CD4-positive, alpha-beta T cell treated with Interferon alpha-2 for 1 hour (primary cell): ENCODE data around the gene WNT4.

Experiments
- DNase-seq, 2 donors: peaks; one replicate each; pipeline ENCODE4 v3.0.0-alpha.2; 2020 to 2022

The WNT4 gene

DNA sequence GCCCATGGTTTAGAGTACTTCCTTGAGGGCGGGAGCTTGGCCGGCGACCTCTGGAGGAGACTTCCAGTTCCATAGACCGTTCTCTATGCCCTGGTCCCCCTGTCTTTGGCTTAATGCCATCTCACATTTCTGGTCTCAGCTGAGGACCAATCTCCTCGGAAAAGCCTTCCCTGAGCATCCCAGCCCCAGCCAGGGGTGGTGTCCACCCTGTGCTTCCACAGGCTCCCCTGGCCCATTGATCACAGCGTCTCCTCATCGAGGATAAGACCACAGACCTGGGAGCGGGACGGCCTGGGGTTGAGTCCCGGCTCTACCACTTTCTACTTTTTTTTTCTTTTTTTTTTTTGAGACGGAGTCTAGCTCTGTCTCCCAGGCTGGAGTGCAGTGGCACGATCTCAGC lies 14.5 kb downstream of the WNT4 start:
- no peak for DNase-seq

DNA sequence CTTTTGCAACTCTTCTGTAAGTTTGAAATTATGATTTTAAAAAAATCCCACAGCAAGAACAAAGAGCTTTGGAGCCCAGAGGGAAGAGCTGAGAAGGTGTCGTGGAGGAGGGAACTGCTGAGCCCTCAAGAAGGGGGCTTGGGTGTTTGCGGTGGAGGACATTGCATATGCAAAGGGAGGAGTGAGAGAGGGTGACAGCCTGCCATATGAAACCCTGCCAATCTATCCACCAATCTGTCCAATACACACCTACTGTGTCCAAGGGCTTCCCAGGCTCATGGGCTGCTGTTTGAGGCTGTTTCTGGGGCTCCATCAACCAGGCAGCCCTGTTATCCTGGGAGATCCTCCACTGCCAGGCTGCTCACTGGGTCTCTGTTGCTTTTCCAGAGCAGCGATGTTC lies 15.2 kb downstream of the WNT4 start:
- DNase-seq = no peak

DNA sequence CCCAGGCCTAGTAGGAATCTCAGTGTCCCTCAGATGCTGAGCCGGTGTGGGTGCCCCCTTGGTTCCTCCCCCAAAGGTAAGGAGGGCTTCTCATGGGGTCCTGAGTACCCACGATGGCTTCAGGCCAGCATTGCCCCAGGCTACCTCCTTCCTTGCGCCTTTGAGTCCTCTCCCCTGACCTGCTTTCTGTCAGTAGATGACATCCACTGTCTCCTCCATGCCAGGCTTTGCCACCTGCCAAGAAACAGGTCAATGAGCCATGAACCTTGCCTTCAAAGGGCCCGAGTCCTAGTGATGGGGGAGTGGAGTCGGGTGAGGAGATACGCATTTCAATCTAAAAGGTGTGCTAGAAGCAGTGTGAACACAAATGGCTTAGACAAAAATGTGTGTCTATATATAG lies 15.6 kb downstream of the WNT4 start:
- no peak for DNase-seq

DNA sequence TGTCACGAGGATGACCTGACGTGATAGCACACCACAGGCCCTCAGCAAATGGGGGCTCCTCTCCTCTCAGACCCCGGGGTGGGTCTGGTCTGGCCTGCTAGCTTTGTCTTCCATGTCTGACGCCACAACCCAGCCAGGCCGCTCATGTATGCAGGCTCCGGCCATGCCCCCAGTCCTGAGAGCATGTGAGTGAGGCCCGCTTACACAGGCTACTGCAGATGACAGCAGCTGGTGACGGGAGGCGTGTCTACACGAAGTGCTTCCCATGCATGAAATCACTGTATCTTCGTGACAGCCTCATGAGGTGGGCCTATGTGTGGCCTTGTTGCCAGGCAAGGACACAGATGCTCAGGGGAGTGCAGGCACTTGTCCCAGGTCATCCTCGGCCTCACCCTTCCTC lies 16.4 kb downstream of the WNT4 start:
- DNase-seq = no peak

DNA sequence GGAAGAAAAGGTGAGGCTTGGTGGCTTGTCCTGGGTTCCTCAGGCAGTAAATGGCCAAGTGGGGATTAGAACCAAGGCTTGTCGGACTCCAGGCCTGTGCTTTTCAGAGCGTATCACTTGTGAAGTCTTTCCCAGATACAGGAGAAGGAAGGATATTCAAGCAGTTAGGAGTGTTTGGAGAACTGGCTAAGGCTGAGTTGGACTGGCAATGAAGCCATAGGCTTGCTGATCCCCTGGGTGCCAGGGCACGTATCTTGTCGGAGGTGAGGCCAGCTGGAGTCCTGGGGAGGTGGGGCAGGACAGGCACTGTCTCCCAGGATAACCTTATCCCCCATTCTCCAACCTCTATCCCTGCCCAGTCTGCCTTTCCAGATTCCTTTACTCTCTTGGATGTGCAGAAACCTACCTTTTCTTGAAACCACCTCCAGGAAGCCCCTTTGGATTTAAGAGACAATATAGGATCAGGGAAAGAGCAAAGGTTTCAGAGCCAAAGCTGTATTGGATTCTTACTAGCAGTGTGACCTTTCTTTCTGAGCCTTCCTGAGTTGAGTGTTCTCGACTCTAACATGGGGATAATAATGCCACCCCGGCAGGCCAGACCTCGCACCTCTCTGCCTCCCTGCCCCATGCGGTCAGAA lies 18.2 kb downstream of the WNT4 start:
- DNase-seq = no peak

DNA sequence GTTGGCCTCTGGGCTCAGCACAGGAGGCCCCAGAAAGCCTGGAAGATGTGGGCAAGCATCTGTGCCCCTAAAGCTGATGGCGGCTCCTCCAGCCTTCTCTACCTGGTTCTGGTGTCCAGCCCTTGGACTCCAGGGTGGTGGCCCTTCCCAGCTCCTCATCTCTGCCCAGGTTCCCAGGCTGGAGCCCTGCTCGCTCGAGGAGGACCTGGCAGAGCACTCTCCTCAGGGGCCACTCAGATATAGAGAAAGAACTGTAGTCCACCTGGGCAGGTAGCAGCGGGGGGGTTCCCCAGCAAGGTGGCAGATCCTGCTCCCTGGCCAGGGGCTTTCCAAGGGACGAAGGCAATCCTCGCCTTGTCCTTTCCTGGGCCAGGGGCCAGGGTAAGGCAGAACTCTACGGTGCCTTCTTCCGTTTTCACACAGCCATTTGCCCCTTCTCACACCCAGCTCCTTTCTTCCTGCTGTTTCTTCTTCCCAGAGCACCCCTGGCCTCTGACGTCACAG lies 18.9 kb downstream of the WNT4 start:
- no peak for DNase-seq

DNA sequence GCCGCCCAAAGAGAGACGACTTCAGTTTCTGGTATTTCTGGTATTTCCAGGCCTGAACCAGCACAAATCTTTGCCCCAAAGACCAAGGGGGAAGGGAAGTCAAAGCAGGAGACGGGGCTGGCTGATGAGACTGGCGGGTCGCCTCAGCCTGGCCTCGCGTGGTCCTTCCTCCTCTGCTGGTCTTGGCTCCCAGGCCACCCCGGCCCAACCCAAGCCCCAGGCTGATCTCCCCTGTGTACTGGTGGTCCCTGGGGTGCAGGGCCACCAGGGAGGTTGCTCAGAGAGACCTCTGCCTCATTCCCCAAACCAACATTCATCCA lies 19.9 kb downstream of the WNT4 start:
- DNase-seq = no peak

DNA sequence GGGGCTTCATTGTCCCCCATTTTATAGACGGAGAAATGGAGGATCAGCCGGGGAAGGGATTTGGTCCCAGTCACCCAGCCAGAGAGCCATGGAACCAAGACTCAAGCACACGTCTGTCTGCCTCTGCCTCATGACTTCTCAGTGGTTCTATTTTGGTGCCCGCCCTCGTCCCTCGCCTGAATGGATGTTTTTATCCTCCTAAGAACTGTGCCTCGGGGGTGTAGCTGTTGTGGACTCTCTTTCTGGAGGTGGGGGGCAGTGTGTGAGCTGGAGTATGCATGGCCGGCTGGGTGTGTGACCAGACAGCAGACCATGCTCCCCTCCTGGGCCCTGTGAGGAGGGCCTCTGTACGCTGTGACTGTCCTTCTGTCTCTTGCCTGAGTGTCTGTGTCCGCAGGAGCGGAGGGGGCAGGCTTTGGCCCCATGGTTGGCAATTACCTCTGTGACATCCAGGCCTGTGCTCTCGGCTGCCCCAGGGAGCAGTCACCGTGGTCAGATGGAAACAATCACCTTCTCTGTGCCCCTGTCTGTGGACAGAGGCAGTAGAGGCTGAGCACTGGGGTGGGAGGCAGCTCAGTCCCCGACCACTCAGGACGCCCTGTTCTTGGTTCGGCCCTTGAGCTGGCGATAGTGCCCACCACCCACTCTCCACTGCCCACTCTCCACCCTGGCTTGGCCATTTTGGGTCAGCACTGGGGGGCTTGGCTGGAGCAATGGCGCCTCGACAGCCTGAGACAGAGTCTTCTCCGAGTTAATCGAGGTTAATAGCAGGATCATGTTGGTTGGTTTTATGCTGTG lies 20.4 kb downstream of the WNT4 start:
- DNase-seq = no peak

DNA sequence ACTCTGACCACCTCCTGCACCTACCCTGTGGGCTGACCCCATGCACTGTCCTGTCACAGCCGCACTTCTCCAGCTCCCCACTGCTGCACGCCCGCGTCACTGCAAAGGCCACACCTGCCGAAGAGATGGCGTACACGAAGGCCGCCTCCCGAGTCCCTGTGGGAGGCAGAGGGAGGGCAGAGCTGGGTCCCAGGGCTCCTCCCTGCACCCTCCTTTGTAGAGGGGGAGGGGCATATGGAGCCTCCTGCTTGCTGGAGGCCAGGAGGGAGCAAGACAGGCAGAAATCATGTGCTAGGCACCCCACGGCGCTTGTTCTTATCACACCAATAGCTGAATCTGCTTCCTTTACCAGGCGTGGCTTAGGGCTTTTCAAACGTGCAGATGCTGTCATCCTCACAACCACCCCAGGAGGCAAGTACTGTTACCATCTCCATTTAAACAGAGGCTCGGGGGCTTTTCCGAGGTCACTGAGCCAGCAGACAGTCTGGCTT lies 21.4 kb downstream of the WNT4 start:
- no peak for DNase-seq

DNA sequence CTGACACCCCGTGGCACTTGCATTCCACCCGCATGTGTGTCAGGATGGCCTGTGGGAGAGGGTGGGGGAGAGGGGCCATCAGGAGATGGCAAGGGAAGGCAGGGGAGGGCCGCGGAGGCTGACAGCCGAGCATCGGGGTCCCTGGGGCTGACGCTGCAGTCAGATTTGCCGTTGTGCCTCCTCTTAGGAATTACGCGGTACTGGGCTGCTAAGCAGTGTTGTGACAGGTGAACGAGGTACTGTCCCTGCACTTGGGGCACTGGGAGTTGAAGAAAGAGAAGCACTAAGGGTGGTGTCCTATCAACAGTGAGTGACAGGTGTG lies 22.5 kb downstream of the WNT4 start:
- no peak for DNase-seq

DNA sequence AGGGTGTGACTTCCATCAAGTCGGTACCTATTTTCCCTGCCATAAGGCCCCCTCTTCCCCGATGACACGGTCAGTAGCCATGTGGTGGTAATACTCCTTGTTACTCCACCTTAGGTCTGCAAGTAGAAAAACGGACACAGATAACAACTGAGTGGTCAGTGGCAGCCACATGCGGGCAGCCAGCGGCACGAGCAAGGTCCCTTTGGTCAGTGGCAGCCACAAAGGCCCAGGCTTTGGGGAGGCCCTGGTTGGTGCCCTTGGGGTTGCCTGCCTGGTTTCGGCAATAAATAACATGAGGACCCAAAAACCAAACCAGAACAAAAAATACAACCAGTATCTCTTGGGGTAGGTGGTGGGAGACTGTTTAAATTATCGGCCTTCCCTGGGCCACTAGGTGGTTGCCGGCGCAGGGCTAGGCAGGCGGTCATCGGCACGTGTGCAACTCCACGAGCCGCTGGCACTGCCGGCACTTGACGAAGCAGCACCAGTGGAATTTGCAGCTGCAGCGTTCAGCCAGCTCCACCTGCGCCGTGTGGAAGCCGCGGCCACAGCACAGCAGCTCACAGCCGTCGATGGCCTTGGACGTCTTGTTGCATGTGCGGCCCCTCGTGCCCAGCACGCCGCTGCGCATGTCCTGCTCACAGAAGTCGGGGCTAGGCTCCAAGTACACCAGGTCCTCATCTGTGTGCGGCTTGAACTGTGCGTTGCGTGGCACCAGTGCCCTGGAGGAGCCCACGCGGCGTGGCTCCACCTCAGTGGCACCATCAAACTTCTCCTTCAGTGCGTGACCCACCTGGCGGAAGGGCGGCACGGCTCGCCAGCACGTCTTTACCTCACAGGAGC lies 23.1 kb downstream of the WNT4 start:
- DNase-seq = no peak

DNA sequence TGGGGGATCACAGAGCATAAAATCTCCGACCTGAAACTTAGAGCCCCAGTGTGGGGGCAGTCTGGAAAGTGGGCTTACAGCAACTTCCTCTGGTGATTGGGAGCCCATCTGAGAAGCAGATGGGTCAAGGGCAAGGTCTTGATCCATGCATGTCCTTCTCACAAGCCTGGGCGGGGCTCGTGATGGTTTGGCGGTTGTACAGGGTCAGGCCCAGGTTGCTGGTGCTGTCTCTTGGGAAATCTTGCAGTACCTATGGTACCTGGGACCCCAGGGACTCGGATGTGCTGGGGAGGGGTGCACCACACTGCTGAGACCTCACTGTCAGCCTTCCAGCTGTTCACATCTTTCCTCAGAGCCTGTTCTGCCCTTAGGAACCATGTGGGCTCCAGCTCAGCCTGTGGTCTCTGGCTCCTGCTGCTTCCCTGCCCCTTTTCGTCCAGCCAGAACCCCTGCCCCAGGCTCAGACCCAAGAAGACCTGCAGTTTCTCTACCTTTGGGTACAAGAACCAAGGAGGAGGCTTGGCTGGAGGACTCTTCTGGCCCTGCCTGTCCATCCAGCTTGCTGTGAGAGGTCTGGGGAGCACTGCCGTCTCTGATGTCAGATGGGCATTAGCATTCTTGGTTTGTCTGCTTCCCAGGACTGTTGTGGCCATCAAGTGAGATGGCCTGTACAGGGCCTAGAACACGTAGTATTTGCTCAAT lies 24.5 kb downstream of the WNT4 start:
- no peak for DNase-seq

DNA sequence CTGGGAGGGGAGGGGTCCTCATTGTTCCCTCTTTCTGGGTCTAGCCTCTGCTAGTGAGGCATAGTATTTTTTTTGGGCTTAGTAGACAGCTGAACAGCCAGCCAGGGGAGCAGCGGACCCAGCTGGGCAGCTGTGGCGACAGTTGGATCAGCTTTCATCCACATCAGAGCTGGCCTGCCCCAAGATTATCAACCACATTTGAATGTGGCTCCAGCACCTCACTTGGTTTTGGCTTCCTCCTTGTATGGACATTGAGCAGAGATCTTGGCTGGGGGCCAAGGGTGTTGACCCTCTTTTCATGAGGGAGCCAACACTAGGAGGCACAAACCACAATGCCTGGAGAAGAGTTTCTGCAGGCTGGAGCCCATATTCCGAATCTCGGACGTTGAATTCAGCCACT lies 25.0 kb downstream of the WNT4 start:
- no peak for DNase-seq

DNA sequence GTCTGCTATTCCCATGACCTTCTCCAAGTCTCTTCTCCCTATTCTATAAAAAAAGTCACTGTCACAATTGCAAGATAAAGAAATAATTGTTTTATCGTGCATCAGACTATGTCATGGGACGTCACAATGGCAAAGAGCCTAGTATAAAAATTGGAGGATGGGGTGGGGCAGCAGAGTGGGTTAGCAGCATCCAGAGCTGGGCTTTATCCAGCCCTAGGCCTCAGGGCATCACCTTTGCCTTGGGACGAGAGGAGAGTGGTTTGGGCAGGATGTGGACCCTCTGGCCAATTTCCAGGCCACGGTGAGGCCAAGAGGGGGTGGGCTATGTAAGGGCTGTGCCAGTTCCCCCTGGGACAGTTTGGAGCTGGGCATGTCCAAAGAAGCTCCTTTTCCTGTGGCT lies 25.7 kb downstream of the WNT4 start:
- no peak for DNase-seq

DNA sequence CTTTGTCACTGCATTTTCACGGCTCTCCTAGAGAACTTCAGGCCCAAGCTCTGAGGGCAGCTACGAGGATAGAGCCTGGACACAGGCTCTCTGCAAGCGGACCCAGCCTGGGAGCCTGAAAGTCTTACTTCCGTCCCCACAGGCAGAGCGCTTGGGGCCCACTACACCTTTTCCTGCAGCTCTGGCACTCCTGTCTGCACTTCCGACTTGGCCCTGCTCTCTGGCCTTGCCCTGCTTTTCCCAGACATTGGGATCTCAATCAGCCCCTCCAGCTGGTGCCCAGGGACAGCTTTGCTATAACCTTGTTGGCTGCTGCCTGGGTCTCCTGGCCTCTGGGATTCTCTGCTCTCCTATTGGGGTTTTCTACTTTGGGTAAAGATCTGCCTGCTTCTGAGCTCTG lies 27.6 kb downstream of the WNT4 start:
- no peak for DNase-seq

DNA sequence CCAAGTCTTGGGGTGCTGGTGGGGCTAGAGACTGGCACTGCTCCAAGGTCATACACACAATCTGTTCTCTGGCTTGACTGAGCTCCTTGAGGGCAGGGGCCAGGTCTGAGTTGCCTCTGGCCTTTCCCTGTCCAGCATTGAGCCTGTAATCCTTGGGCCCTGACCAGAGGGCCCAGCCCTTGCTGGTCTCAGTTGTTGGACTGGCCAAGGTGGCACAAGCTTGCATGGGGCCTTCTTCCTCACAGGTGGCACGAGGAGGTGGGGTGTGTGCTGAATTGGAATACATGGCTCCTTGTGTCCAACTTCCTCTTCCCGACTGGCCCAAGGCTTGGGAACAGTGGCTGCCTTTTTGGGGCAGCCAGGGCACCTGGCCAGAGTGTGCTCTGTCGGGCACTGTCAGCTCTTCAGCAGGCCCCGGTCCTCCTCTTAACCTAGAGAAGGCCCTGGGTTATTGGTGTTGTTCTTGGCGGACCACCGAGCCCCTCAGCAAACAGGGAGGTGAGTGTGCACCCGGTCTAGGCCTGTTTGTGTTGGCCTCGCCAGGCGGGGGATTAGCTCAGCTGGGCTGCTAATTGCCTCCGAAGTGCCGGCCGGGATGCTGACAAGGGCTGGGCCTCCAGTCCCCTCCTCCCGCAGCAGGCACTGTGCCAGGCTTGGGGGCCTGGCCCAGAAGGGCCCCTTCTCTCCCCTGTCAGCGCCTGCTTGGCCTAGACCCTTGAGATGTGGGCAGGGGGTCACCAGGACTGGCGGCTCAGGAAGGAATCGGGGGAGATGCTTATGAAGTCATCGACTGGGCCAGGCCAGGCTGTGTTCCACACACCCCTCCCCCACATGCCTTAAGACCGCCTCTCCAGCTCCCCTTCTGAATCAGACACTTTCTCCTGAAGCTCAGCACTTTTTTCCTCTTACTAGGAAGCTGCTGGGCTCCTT lies 28.5 kb downstream of the WNT4 start:
- no peak for DNase-seq

DNA sequence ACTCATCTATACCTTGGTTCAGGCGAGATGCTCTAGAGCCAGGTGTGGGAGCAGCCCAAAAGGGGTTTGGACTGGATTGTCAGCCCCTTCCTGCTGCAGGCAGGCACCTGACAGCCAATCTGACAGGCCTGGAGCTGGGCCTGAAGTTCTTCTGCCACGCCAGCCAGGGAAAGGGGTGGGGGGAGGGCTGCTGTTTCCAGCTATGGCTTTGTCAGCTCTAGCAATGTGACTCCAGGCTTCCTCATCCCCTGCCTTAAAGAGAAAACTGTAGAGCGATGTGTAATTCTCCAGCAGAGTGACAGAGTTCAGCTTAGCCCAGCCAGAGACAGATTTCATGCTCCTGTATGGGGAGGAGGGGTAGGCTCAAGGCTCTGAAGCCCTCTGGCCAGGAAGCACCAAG lies 30.3 kb downstream of the WNT4 start:
- DNase-seq = no peak

DNA sequence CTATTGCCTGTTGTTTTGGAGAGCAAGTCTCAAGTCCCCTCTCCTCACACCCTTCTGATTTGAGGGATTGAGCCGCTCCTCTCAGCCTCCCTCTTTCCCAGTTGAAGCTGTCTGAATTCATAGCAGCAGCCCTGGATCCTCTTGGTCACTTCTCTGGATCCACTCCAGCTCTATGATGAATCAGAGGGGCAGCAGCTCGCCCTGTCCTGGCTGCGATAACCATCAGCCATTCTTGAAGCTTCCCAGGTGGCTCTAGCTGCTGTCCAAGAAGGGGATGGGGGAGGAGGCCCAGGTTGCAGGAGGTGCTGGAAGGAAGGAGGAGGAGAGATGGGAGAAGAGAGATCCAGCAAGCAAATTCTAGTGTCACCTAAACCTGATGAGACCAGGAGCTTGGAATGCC lies 31.3 kb downstream of the WNT4 start:
- DNase-seq = no peak

DNA sequence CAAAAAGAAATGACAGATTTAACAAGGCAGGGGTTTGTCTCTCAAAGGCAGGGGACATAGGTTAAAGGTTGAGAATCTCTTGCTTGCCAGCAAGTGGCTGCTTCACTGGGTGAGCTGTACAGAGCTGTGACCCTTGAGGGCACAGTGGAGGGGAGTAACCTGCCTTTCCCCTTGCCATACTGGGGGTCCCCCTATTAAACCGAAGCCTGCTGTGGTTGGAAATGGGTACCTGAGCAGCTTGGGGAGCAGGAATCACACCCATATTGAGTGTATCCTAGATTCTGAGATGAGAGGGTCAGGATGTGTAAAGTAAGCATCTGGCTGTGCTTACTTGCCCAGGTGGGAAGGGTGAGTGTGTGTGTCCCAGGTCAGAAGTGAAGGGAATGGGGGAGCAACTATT lies 31.8 kb downstream of the WNT4 start:
- DNase-seq = no peak

DNA sequence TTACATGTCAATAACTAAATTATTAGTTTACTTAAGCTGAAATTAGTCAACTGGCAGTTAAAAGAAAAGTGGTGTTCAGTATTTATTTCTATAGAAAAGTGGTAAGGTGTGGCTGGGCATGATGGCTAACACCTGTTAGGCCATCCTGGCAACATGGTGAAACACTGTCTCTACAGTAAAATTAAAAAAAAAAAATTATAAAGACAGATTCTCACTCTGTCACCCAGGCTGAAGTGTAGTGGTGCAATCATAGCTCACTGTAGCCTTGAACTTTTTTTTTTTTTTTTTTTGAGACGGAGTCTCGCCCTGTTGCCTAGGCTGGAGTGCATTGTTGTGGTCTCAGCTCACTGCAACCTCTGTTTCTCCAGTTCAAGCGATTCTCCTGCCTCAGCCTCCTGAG lies 32.9 kb downstream of the WNT4 start:
- no peak for DNase-seq

DNA sequence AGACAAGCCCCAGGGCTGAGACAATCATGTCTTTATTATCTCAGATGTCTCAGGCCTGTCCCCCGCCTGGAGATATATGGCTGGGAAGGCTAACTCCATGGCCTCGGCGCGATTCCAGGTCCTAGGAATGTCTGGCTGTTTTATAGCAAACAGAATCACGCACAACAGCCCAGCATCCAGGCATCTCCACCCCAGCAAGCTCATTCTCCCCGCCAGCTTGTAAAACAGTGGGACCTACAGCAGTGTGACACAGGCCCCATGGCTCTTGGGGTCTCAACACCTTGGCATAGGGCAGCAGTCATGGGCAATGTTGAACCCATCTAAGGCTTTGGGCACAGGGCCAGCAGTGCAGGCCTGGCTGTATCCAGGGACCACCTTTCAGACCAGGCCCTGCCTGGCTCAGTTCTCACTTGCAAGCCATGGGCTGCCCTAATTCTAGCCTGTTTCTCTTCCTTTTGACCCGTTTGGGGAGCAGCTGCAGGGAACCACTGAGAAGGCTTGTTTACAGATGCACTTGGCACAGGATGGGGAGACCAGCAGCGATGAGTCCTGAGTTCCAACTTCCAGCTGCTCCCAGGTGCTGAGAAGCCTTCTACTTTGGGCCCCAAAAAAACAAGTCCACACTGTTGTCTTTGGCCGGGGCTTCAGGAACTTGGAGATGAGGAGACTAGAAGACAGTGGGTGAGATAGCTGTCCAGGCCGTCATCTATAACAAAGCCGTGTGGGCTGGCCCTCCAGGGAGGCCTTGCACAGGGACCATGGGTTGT lies 34.4 kb downstream of the WNT4 start:
- no peak for DNase-seq
